ENCODE measurements around the gene DOCK4. TPM values are rescaled to one million over a fixed set of nuclear protein-coding genes. Genes with fewer than 3 reads are reported as not detected.

The DOCK4 gene
- total RNA-seq, 1 donor from 2014 or later = 0.73 TPM

GRCh38 chr7:112110651-112111050, 95.5 kb downstream of the DOCK4 start:
- DNase-seq (no peak), ATAC-seq (ENCODE audit: low read depth) (no peak)
- Mint-ChIP-seq H3K36me3 (ENCODE audit: low read depth) (no peaks in the 10 kb centered on the region), H3K27ac (no peak overlapping the region), H3K27me3 (peaks cover 2% of the 10 kb centered on the region), H3K4me3 (no peak overlapping the region), H3K9me3 (no peaks in the 10 kb centered on the region), H3K4me1 (no peaks in the 10 kb centered on the region)
- intact Hi-C loops (cut with micrococcal nuclease) = no loop called here
- ChIA-PET POLR2A (no interaction called here), CTCF (no interaction called here)
- no peak for TF ChIP-seq CTCF (IDR thresholded peaks at IDR 0.05)

GRCh38 chr7:112110175-112110574, 96.0 kb downstream of the DOCK4 start:
- CTCF ChIA-PET = no interaction called here
- Mint-ChIP-seq H3K27ac (no peak overlapping the region), H3K4me3 (no peak overlapping the region), H3K27me3 (peaks cover 3% of the 10 kb centered on the region), H3K4me1 (no peaks in the 10 kb centered on the region), H3K9me3 (no peaks in the 10 kb centered on the region), H3K36me3 (ENCODE audit: low read depth) (no peaks in the 10 kb centered on the region)
- TF ChIP-seq CTCF (IDR thresholded peaks at IDR 0.05) = no peak
- DNase-seq (no peak), ATAC-seq (ENCODE audit: low read depth) (no peak)
- POLR2A ChIA-PET = no interaction called here
- intact Hi-C loops (cut with micrococcal nuclease) = no loop called here

- ChIA-PET POLR2A (no interaction called here), CTCF (no interaction called here)
- Mint-ChIP-seq H3K4me1 (no peaks in the 10 kb centered on the region), H3K9me3 (no peaks in the 10 kb centered on the region), H3K27me3 (peaks cover 3% of the 10 kb centered on the region), H3K27ac (no peak overlapping the region), H3K36me3 (ENCODE audit: low read depth) (no peaks in the 10 kb centered on the region), H3K4me3 (no peak overlapping the region)
- intact Hi-C loops (cut with micrococcal nuclease) = no loop called here
- no peak for TF ChIP-seq CTCF (IDR thresholded peaks at IDR 0.05)
- DNase-seq (no peak), ATAC-seq (ENCODE audit: low read depth) (no peak)
Observed at GRCh38 chr7:112108981-112109380, 97.2 kb downstream of the DOCK4 start.

GRCh38 chr7:112105584-112106530, 100.3 kb downstream of the DOCK4 start:
- H3K4me1 Mint-ChIP-seq = no peaks in the 10 kb centered on the region
- ChIA-PET CTCF (no interaction called here), POLR2A (no interaction called here)
- no peak for TF ChIP-seq CTCF (IDR thresholded peaks at IDR 0.05)
- no peaks in the 10 kb centered on the region for H3K36me3 Mint-ChIP-seq (ENCODE audit: low read depth)
- H3K9me3 Mint-ChIP-seq = no peaks in the 10 kb centered on the region
- no peak overlapping the region for H3K27ac Mint-ChIP-seq
- intact Hi-C loops (cut with micrococcal nuclease) = no loop called here
- H3K4me3 Mint-ChIP-seq = no peak overlapping the region
- ATAC-seq (ENCODE audit: low read depth) (no peak), DNase-seq (no peak)
- peaks cover 2% of the 10 kb centered on the region for H3K27me3 Mint-ChIP-seq

GRCh38 chr7:112104120-112104519, 102.1 kb downstream of the DOCK4 start:
- H3K27me3 Mint-ChIP-seq = peaks cover 2% of the 10 kb centered on the region
- H3K9me3 Mint-ChIP-seq = no peaks in the 10 kb centered on the region
- intact Hi-C loops (cut with micrococcal nuclease) = no loop called here
- POLR2A ChIA-PET = no interaction called here
- no peak overlapping the region for H3K27ac Mint-ChIP-seq
- ATAC-seq (ENCODE audit: low read depth) = no peak
- no peak for DNase-seq
- CTCF ChIA-PET = no interaction called here
- H3K36me3 Mint-ChIP-seq (ENCODE audit: low read depth) = no peaks in the 10 kb centered on the region
- H3K4me1 Mint-ChIP-seq = no peaks in the 10 kb centered on the region
- no peak for TF ChIP-seq CTCF (IDR thresholded peaks at IDR 0.05)
- no peak overlapping the region for H3K4me3 Mint-ChIP-seq
